ENCODE results near the gene DTNA.

Gene DTNA

DNA sequence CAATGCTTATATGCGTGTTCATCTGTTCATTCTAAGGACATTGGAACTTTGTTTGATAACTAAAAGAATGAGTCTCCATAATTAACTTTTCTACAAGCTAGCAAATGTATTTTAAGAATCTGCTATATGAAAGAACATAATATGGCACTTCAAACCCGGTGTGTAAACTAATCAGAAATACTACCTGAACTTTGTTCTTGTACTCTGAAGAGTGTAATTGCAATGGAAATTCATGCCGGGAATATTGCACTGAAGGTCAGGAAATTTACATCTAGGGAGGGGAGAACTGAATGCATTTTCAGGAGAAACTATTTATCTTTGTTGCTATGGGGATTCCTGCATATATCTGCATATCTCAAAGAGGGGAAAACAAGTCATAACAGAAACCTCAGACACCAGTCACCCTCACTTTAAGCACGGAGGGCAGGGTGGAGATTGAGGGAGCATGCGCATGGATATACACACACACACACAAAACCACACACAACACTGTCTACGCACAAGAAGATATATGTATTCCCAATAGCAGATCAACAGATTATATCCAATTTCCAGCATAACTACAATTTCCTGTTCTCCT lies 76.2 kb downstream of the DTNA start:
- TF ChIP-seq, protein P1, sequence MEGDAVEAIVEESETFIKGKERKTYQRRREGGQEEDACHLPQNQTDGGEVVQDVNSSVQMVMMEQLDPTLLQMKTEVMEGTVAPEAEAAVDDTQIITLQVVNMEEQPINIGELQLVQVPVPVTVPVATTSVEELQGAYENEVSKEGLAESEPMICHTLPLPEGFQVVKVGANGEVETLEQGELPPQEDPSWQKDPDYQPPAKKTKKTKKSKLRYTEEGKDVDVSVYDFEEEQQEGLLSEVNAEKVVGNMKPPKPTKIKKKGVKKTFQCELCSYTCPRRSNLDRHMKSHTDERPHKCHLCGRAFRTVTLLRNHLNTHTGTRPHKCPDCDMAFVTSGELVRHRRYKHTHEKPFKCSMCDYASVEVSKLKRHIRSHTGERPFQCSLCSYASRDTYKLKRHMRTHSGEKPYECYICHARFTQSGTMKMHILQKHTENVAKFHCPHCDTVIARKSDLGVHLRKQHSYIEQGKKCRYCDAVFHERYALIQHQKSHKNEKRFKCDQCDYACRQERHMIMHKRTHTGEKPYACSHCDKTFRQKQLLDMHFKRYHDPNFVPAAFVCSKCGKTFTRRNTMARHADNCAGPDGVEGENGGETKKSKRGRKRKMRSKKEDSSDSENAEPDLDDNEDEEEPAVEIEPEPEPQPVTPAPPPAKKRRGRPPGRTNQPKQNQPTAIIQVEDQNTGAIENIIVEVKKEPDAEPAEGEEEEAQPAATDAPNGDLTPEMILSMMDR (IDR thresholded peaks at IDR 0.05; ENCODE audit: low read depth, low read length, poor library complexity, severe bottlenecking) = no peak
- TF ChIP-seq EZH2phosphoT487 (IDR thresholded peaks at IDR 0.05; ENCODE audit: borderline replicate concordance, low read length) = no peak
- H3K79me2 ChIP-seq (ENCODE audit: control insufficient read depth, low read length) = no peaks in the 10 kb centered on the region
- H3F3A ChIP-seq (ENCODE audit: control insufficient read depth, insufficient read depth) = no peaks in the 10 kb centered on the region
- H3K4me3 ChIP-seq (ENCODE audit: low read length) = no peak overlapping the region
- no peaks in the 10 kb centered on the region for H3K9me2 ChIP-seq (replicated peaks; ENCODE audit: control insufficient read depth, low read length)
- H3K27me3 ChIP-seq (ENCODE audit: control insufficient read depth, low read length) = 0 out of 2 replicates have a peak, but pooled peaks cover 2% of the 10 kb centered on the region
- no peaks in the 10 kb centered on the region for H3K4me1 ChIP-seq (ENCODE audit: control insufficient read depth, low read length)
- H4K20me1 ChIP-seq (ENCODE audit: control insufficient read depth, insufficient read depth, low read depth, low read length) = no peaks in the 10 kb centered on the region
- H3K27ac ChIP-seq (ENCODE audit: low read depth, low read length) = no peak overlapping the region
- H3K36me3 ChIP-seq (ENCODE audit: control insufficient read depth, low read length) = no peaks in the 10 kb centered on the region
- H3K4me2 ChIP-seq (ENCODE audit: low read length) = no peak overlapping the region
- H3K9me3 ChIP-seq (ENCODE audit: control insufficient read depth, insufficient read depth, low read length) = no peaks in the 10 kb centered on the region

DNA sequence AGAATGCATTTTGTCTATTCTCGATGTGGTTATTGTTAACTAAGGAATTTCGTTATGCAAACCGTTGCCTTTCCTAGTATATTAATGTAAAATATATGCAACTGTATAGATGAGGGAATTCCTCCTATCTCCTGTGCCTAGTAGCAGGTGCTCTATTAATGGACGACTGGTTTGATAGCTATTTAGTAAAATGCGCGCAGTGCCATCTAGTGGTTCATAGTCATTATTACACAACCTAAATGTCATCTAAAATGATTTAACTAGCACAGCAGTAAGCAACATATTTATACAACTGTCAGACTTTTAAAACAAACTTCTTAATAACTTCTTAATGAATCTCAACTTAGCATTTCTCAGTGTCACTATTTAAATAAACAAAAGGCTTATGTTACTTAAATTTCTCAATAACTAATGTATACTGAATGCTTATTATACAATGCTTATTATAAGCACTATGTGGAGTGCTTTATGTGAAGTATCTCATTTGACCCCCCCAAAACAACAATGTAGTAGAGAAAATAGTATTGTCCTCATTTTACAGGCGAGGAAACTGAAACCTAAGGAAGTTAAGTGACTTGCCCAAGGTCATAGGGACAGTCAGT lies 77.9 kb downstream of the DTNA start:
- H4K20me1 ChIP-seq (ENCODE audit: control insufficient read depth, insufficient read depth, low read depth, low read length) = no peaks in the 10 kb centered on the region
- H3K79me2 ChIP-seq (ENCODE audit: control insufficient read depth, low read length) = no peaks in the 10 kb centered on the region
- H3K4me2 ChIP-seq (ENCODE audit: low read length) = no peak overlapping the region
- no peak overlapping the region for H3K4me3 ChIP-seq (ENCODE audit: low read length)
- H3K9me3 ChIP-seq (ENCODE audit: control insufficient read depth, insufficient read depth, low read length) = no peaks in the 10 kb centered on the region
- no peak for TF ChIP-seq EZH2phosphoT487 (IDR thresholded peaks at IDR 0.05; ENCODE audit: borderline replicate concordance, low read length)
- TF ChIP-seq, protein P1 (IDR thresholded peaks at IDR 0.05; ENCODE audit: low read depth, low read length, poor library complexity, severe bottlenecking) = peak; percentile 75
- no peaks in the 10 kb centered on the region for H3K4me1 ChIP-seq (ENCODE audit: control insufficient read depth, low read length)
- H3F3A ChIP-seq (ENCODE audit: control insufficient read depth, insufficient read depth) = no peaks in the 10 kb centered on the region
- H3K27me3 ChIP-seq (ENCODE audit: control insufficient read depth, low read length) = 0 out of 2 replicates have a peak, but pooled peaks cover 2% of the 10 kb centered on the region
- H3K9me2 ChIP-seq (replicated peaks; ENCODE audit: control insufficient read depth, low read length) = no peaks in the 10 kb centered on the region
- no peaks in the 10 kb centered on the region for H3K36me3 ChIP-seq (ENCODE audit: control insufficient read depth, low read length)
- H3K27ac ChIP-seq (ENCODE audit: low read depth, low read length) = no peak overlapping the region

DNA sequence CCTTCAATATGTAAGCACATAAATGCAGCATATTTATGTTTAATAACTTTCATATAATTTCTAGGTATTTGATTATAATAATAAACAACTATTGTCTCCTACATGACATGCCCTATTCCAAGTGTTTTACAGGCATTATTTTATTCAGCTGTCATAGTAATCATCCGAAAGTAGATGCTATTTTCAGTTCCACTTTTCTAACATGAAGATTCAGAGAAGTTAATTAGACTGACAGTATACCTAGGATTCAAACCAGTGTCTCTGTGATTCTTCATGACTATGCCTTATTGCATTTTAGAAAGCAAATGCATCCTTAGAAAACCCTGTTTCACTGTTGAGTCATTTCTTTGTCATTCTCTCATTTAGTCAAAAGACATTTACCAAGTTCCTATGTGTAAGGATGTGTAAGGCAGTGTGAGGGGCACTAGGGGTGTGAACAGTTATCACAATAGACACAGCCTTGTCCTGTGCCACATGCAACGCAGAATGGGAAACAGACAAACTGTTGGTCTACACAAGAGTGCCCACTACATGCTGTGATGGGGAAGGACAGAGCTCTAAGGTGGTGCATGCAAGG lies 79.8 kb downstream of the DTNA start:
- Histone ChIP-seq H3K9me3 (ENCODE audit: control insufficient read depth, insufficient read depth, low read length) (no peaks in the 10 kb centered on the region), H3K79me2 (ENCODE audit: control insufficient read depth, low read length) (no peaks in the 10 kb centered on the region), H3F3A (ENCODE audit: control insufficient read depth, insufficient read depth) (no peaks in the 10 kb centered on the region), H3K4me2 (ENCODE audit: low read length) (no peak overlapping the region), H3K4me1 (ENCODE audit: control insufficient read depth, low read length) (no peaks in the 10 kb centered on the region), H3K36me3 (ENCODE audit: control insufficient read depth, low read length) (no peaks in the 10 kb centered on the region), H3K9me2 (replicated peaks; ENCODE audit: control insufficient read depth, low read length) (no peaks in the 10 kb centered on the region), H3K27ac (ENCODE audit: low read depth, low read length) (no peak overlapping the region), H3K4me3 (ENCODE audit: low read length) (no peak overlapping the region), H3K27me3 (ENCODE audit: control insufficient read depth, low read length) (no peaks in the 10 kb centered on the region), H4K20me1 (ENCODE audit: control insufficient read depth, insufficient read depth, low read depth, low read length) (no peaks in the 10 kb centered on the region)
- no peak for TF ChIP-seq EZH2phosphoT487 (IDR thresholded peaks at IDR 0.05; ENCODE audit: borderline replicate concordance, low read length)

DNA sequence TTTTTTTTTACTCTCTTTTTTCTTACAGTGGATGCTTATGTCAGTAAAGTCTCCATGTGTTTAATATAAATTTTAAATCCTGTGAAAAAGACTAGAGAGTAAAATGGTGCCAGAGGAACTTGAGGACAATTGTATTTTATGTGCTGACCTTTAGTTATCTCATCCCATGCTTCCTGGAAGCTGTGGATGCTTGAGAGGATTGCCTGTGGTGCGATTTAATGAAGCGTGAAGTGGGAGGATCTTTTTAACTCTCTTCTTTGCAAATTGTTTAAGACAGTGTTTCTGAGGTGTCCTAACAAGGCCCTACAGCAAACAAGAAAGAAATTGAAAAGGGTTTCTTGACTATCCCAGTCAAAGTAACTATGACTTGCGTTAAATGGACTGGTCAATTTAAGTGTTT lies 84.2 kb downstream of the DTNA start:
- H3K4me2 ChIP-seq (ENCODE audit: low read length) = no peak overlapping the region
- TF ChIP-seq EZH2phosphoT487 (IDR thresholded peaks at IDR 0.05; ENCODE audit: borderline replicate concordance, low read length) = no peak
- TF ChIP-seq, protein P1 (IDR thresholded peaks at IDR 0.05; ENCODE audit: low read depth, low read length, poor library complexity, severe bottlenecking) = no peak
- no peaks in the 10 kb centered on the region for H3K79me2 ChIP-seq (ENCODE audit: control insufficient read depth, low read length)

More for the DNA sequence above, 84.2 kb downstream of the DTNA start:
- no peaks in the 10 kb centered on the region for H3K9me3 ChIP-seq (ENCODE audit: control insufficient read depth, insufficient read depth, low read length)
- no peaks in the 10 kb centered on the region for H3K36me3 ChIP-seq (ENCODE audit: control insufficient read depth, low read length)
- H3K27me3 ChIP-seq (ENCODE audit: control insufficient read depth, low read length) = no peaks in the 10 kb centered on the region
- no peak overlapping the region for H3K27ac ChIP-seq (ENCODE audit: low read depth, low read length)
- no peaks in the 10 kb centered on the region for H3F3A ChIP-seq (ENCODE audit: control insufficient read depth, insufficient read depth)
- no peaks in the 10 kb centered on the region for H4K20me1 ChIP-seq (ENCODE audit: control insufficient read depth, insufficient read depth, low read depth, low read length)
- H3K4me3 ChIP-seq (ENCODE audit: low read length) = no peak overlapping the region
- no peaks in the 10 kb centered on the region for H3K9me2 ChIP-seq (replicated peaks; ENCODE audit: control insufficient read depth, low read length)
- no peaks in the 10 kb centered on the region for H3K4me1 ChIP-seq (ENCODE audit: control insufficient read depth, low read length)

Measured in DOHH2 (cell line).